ENCODE results near the gene SLC10A1.

GRCh38 chr14:69845050-69845581 is 48.1 kb upstream of the SLC10A1 start:
- TF ChIP-seq CTCF (conservative IDR thresholded peaks at IDR 0.05; ENCODE audit: low read length) (no peak), EZH2phosphoT487 (IDR thresholded peaks at IDR 0.05; ENCODE audit: borderline replicate concordance, low read depth, low read length) (no peak)

All from OCI-LY7 (cell line).